NB4 (cell line): ENCODE measurements around the gene MAPK6.

ENCODE experiments used
- CTCF ChIP-seq: IDR thresholded peaks from one replicate; pipeline ENCODE4 v1.5.1; 2012; ENCODE audit warnings: low read depth, low read length
- MAX ChIP-seq: IDR thresholded peaks from 2 replicates; pipeline ENCODE4 v1.6.1; 2011; ENCODE audit warnings: low read depth, low read length
- MYC ChIP-seq: IDR thresholded peaks from 2 replicates; pipeline ENCODE4 v1.6.1; 2011; ENCODE audit warnings: low read depth, low read length
- POLR2A ChIP-seq: IDR thresholded peaks from 2 replicates; pipeline ENCODE4 v1.6.1; 2011; ENCODE audit warnings: mild to moderate bottlenecking; ENCODE audit not compliant: insufficient read length; ENCODE audit errors: extremely low read depth

GRCh38 chr15:52093167-52093538 is 74.1 kb downstream of the MAPK6 start:
- TF ChIP-seq CTCF (no peak), MAX (no peak), POLR2A (no peak), MYC (no peak)
